Chondrocyte (in vitro differentiated cells): ENCODE results near the gene ERBB4. TPM values are rescaled to one million over a fixed set of nuclear protein-coding genes. Genes with fewer than 3 reads are reported as not detected.

Experiments
- DNase-seq: peaks from one replicate; pipeline ENCODE4 v3.0.0; 2021; ENCODE audit warnings: mixed read lengths, low spot score
- H3K27ac Mint-ChIP-seq: one replicate; pipeline ENCODE4 v1.8.0; 2021; ENCODE audit warnings: mild to moderate bottlenecking, moderate library complexity, mixed read lengths; ENCODE audit not compliant: unreplicated experiment
- H3K27me3 Mint-ChIP-seq: 2 replicates; pipeline ENCODE4 v1.8.0; 2021; ENCODE audit warnings: low read depth, mixed read lengths
- H3K36me3 Mint-ChIP-seq: 2 replicates; pipeline ENCODE4 v1.8.0; 2021; ENCODE audit warnings: low read depth, mixed read lengths
- H3K4me1 Mint-ChIP-seq: 2 replicates; pipeline ENCODE4 v1.8.0; 2021; ENCODE audit warnings: low read depth, mild to moderate bottlenecking, mixed read lengths
- H3K4me3 Mint-ChIP-seq: one replicate; pipeline ENCODE4 v1.8.0; 2021; ENCODE audit warnings: mild to moderate bottlenecking, moderate library complexity, mixed read lengths; ENCODE audit not compliant: unreplicated experiment
- H3K9me3 Mint-ChIP-seq: 2 replicates; pipeline ENCODE4 v1.8.0; 2021; ENCODE audit warnings: low read depth, mixed read lengths
- CTCF ChIP-seq: fragments of 200-600 bp; sonication (generic); IDR thresholded peaks from 2 replicates; pipeline ENCODE4 v1.5.0; 2021; ENCODE audit warnings: antibody characterized with exemption, mild to moderate bottlenecking, moderate library complexity
- total RNA-seq: library from RNA; stranded (reverse); gene quantifications from 3 replicates; pipeline ENCODE4 v1.2.1, GENCODE V29; 2021

The ERBB4 gene
- total RNA-seq, 1 donor from 2014 or later, result 1.3 TPM

GRCh38 chr2:211673133-211673905 is 865.3 kb downstream of the ERBB4 start:
- H3K36me3 Mint-ChIP-seq, result no peaks in the 10 kb centered on the region
- H3K27me3 Mint-ChIP-seq, result no peaks in the 10 kb centered on the region
- no peaks in the 10 kb centered on the region for H3K4me1 Mint-ChIP-seq
- no peak overlapping the region for H3K4me3 Mint-ChIP-seq
- H3K9me3 Mint-ChIP-seq, result no peaks in the 10 kb centered on the region
- H3K27ac Mint-ChIP-seq, result no peak overlapping the region
- TF ChIP-seq CTCF, result no peak
- DNase-seq, result no peak

GRCh38 chr2:211671977-211672376 is 866.6 kb downstream of the ERBB4 start:
- H3K27me3 Mint-ChIP-seq, result no peaks in the 10 kb centered on the region
- no peak overlapping the region for H3K27ac Mint-ChIP-seq
- TF ChIP-seq CTCF, result no peak
- no peak overlapping the region for H3K4me3 Mint-ChIP-seq
- no peak for DNase-seq
- H3K9me3 Mint-ChIP-seq, result no peaks in the 10 kb centered on the region
- H3K4me1 Mint-ChIP-seq, result no peaks in the 10 kb centered on the region
- no peaks in the 10 kb centered on the region for H3K36me3 Mint-ChIP-seq

- DNase-seq, result no peak
- Mint-ChIP-seq H3K4me1 (no peaks in the 10 kb centered on the region), H3K9me3 (no peaks in the 10 kb centered on the region), H3K27me3 (no peaks in the 10 kb centered on the region), H3K27ac (no peak overlapping the region), H3K4me3 (no peak overlapping the region), H3K36me3 (no peaks in the 10 kb centered on the region)
- no peak for TF ChIP-seq CTCF
Observed at GRCh38 chr2:211665299-211665698, 873.3 kb downstream of the ERBB4 start.

GRCh38 chr2:211664321-211664720 is 874.3 kb downstream of the ERBB4 start:
- Mint-ChIP-seq H3K4me3 (no peak overlapping the region), H3K4me1 (no peaks in the 10 kb centered on the region), H3K27me3 (no peaks in the 10 kb centered on the region), H3K27ac (no peak overlapping the region), H3K36me3 (no peaks in the 10 kb centered on the region), H3K9me3 (no peaks in the 10 kb centered on the region)
- TF ChIP-seq CTCF, result no peak
- no peak for DNase-seq

GRCh38 chr2:211654211-211654780 is 884.3 kb downstream of the ERBB4 start:
- no peak for DNase-seq
- Mint-ChIP-seq H3K4me1 (peaks cover 3% of the 10 kb centered on the region), H3K27me3 (no peaks in the 10 kb centered on the region), H3K36me3 (no peaks in the 10 kb centered on the region), H3K4me3 (no peak overlapping the region), H3K27ac (no peak overlapping the region), H3K9me3 (no peaks in the 10 kb centered on the region)
- no peak for TF ChIP-seq CTCF
